ENCODE measurements around the gene PPAT.
A peak's percentile ranks its signal among the peaks of the same experiment; 100 is the strongest.
"Not testable (repeated sequence)": the region's sequence is repeated elsewhere in the genome, so short reads cannot be mapped to it uniquely, and the experiment has no call there.

PPAT gene

DNA sequence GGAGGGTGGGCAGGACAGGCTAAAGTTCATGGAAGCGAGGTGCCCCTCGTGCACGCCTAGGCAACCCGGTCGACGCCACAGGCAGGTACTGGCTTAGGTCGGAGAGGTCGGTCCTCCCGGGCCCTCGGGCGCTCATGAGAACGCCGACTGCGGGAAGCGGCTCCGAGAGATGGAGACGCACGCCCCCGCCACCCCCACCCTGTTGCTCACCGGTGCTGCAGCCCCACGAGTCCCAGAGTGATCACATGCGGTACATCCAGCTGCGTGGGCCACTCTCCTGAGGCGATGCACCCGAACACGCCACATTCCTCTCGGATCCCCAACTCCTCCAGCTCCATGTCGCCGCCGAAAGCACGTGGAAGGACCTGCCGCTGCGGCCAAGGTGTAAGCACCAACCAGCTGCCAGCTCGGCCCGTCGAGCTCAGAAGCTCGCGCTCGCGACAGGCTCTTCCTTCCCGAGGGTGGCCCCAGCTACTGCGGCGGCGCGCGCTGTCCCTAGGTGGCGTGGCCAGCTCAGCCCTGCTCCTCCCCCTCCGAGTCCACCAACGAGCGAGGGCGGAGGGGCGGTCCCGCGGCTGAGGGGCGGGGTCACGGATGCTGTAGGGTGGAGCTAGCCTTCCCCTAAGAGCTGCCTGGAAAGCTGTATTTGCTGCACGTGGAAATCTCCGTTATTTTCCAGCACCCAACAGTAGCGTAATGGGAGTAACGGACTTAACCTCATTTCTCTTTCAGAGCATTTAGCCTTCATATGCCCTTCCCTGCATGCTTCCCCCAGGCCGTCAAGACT lies at the start of gene PPAT:
Gene PPAT (minus strand): TSS at position 476 of the 787 bp plus-strand sequence. CDS start 138 bp downstream, at position 338.
- peak; percentile 87 for DNase-seq

DNA sequence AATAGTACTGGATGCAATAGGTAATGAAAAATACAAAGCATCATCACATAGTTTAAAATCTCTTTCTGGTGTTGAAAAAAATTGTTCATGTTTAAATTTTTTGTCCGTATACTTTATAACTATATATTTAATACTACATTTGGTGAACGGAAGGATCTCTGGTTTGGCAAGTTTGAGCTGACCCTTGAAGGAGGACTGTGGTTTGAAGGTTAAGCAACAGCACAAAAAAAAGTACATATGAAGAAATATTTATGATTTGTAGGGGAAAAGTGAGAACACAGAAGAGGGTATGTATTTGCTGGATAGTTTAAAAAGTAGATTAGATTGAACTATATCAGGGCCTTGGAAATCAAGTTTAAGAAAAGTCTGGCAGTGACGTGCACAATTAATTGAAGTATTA lies 45.3 kb upstream of the PPAT start:
- DNase-seq: no peak

DNA sequence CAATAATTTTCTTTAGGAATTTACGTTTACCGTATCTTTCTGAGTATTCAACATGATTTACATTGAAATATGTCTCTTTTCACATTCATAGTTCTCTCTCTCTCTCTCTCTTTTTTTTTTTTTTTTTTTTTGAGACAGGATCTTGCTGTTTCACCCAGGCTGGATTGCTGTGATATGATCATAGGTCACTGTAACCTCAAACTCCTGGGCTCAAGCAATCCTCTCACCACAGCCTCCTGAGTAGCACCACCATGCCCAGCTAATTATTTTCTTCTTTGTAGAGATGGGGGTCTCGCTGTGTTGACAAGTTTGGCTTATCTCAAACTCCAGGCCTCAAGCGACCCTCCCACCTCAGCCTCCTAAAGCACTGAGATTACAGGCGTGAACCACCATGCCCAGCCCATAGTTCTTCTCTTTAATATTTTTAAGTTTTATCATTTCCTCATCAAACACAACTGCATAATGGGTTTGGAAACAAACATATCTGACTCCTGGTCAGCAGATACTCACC lies 41.8 kb upstream of the PPAT start:
- DNase-seq: no peak

DNA sequence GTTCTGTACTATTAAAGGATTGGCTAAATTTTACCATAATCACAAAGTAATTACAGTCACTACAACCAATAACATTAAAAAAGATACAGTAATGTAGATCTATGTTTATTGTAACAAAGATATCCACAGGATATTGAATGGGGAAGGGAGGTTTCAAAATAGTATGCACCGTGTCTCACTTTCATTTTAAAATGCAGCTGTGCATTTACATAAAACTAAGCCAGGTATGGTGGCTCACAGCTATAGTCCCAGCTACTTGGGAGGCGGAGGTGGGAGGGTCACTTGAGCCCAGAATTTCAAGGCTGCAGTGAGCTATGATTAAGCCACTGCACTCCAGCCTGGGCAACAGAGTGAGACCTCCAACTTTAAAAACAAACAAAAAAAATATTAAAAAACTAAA lies 40.5 kb upstream of the PPAT start:
- no peak for DNase-seq

DNA sequence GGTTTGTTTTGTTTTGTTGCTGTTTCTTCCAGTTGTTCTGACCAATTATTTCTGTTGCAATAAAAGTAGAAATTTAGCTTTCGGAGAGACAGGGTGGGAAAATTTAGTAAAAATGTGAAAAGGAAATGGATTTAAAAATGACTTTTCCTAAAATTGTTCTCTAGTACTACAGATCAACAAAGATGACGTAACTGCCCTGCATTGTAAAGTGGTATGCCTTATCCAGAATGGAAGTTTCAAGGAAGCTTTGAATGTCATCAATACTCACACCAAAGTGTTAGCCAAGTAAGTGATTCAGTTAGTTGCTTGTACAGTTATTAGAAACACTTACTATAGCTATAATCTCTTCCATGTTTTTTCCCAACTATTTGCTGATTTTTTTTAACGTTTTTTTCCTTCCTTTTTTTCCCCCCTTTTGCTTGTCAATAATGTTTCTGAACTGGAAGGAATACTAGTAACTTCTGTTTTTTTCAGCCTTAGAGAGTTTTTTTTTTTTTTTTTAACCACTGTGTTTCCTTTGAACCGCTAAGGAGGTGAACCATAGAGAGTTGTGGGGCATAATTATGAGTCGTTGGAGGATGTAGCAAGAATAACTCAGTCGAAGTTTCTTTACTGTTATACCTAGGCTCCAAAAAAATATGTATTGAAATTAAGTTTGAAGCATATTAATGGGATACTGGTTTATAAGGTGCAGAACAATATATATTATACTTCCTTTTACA lies 34.2 kb upstream of the PPAT start:
- no peak for DNase-seq

DNA sequence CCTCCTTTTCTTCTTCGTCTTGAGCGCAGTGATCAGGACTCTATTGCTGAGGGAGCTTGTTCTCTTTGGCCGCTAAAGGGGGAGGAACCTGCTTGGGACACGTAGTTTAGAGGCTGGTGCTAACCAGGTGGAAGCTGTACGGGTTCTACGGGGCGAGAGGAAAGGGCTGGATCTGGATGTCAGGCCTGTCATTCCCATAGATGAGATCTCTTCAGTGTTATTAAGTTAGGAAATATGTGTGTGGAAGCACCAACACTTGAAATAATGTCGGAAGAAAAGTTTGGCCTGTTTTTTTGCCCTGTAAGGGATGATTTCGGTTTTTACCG lies 32.6 kb upstream of the PPAT start:
- DNase-seq: no peak

DNA sequence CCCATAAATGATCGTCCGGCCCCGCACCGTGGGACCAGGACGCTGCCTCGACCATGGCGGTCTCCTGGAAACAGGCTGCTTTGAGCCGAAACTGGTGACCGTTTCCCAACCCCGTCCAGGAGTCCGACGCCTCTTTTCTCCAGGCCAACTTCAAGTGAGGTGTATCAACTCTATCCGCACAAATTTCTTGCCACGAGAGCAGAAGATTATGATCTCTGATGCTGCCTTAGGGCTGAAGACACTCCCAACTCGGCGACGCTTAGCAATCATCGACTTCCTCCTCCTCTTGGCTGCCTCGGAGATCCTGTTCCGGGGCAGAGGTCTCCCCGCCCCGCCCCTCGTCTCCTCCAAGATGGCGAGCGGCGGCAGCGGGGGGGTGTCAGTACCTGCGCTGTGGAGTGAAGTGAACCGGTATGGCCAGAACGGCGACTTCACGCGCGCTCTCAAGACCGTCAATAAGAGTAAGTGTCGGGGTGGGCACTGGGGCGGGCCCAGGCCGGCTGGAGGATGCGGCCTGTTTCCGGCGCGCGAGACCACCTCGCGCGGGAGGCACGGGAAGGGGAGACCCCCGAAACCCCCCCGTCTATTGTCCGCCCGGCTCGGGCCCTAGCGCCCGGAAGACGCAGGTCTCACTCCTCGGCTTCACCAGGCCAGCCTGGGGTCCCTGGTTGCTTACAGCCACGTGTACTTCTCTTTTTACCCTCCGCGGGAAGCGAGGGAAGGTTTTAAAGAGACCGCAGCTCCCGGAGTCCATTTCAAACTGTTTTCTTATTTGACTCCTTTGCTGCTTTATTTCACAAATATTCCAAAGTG lies 32.1 kb upstream of the PPAT start, which contains the start of gene SRP72:
Gene SRP72 (plus strand): TSS at position 334 of the 813 bp plus-strand sequence. CDS start 19 bp downstream, at position 353.
- DNase-seq: peak; percentile 70

DNA sequence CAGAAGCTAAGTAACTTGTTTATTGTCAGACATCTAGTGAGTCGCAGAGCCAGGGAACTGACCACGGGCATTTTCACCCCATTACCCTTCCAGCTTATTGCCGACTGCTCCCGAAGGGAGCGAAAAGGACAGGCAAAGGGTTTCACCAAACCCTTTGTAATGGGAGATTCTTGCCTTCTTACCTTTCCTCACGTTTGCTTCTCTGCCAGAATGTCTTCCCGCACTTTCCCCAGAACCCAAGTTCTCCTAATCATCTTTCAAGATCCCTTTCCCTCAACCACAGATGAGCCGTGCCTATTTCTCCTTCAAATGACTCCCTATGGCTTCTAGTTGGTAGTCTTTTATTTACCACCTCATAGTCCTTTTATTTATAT lies 31.5 kb upstream of the PPAT start:
- DNase-seq: no peak

DNA sequence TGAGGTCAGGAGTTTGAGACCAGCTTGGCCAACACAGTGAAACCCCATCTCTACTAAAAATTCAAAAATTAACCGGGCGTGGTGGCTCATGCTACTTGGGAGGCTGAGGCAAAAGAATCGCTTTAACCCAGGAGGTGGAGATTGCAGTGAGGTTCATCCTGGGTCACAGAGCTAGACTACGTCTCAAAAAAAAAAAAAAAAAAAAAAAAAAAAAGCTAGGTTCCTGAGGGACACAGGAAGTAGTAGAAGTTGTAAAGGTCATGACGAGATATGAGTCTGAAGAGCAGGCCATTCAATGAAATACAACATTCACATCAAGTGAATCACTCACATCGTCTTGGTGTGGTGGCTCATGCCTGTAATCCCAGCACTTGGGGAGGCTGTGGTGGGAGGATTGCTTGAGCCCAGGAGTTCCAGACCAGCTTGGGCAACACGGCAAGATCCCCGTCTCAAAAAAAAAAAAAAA lies 30.9 kb upstream of the PPAT start:
- not testable (repeated sequence) for DNase-seq

DNA sequence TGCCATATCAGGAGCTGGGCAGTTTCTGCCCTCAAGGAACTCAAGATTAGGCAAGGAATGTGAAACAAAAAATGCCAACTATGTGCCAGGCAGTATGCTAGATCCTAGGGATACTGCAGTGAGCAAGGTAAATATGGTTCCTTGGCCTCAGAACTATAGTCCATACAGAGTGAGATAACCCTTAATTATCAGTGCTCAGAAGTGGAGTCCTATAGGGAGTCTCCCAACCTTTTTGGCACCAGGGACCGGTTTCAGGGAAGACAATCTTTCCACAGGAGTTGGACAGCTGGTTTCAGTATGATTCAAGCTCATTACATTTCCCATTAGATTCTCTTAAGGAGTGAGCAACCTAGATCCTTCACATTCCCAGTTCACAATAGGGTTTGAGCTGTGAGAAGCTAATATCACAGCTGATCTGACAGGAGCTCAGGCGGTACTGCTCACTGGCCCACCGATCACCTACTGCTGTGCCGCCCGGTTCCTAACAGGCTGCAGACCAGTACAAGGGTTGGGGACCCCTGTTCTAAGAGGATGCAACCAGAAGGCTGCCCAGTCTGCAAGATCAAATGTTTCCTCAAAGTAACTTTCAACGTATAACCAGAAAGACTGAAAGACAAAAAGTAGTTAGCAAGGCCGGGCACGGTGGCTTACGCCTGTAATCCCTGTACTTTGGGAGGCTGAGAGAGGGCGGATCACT lies 30.3 kb upstream of the PPAT start:
- no peak for DNase-seq

DNA sequence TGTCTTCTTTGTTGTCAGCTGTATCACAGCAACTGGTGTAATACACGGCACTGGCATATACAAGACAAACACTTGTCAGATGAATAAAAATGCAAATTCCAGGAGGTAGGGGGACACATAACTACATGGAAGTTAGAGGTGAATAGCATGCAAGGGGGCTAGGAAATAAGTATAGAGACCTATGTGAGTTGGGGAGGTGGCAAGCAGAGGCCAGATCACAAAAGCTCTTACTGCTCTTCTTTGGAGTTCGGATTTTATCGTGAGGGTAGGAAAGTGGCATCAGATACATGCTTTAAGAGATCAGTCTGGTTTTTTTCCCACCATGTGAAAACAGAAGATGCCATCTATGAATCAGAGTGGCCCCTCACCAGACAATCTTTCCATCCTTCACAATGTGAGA lies 29.2 kb upstream of the PPAT start:
- DNase-seq: no peak

DNA sequence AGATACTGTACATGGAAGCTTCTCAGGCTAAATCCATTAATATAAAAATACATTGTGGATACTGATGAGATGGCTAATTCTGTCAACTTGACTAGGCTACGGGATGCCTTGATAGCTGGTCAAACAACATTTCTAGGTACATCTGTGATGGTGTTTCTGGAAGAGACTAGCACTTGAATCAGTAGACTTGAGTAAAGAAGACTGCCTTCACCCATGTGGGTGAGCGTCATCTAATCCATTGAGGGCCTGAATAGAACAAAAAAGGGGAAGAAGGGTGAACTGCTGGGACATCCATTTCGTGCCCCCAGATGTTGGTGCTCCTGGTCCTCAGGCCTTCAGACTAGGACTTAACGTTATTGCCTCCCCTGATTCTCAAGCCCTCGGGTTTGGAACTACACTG lies 28.3 kb upstream of the PPAT start:
- no peak for DNase-seq

DNA sequence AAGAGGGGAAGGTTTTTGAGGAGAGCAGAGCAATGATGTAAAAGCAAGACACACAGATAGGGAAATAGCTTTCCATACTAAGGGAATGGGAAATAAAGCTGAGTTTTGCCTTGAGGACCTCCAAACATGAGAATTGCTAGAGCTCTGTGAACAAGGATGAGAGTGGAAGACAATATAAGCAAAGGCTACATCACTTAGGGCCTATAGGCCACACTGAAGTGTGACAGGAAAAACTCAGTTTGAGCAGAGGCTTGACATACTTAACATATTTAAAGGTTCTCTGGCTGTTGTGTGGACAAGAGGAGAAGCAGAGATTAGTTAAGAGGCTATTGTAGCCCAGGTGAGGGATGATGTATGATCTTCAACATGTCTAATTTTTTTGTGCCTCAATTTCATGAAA lies 26.7 kb upstream of the PPAT start:
- no peak for DNase-seq

DNA sequence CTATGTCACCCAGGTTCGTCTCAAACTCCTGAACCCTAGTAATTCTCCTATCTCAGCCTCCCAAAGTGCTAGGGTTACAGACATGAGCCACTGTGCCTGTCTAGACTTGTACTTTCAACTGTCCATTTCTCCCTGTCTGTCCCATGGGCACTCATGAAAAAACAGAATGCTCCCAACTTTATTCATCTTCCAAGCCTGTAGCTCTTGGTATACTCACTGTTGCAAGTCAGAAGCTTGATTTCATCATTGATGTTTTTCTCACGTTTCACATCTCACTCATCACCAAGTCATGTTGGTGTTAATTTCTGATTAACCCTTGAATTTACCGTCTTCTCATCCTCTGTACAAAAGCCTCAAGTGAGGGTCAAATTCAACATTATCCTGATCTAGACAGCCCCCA lies 24.7 kb upstream of the PPAT start:
- no peak for DNase-seq

DNA sequence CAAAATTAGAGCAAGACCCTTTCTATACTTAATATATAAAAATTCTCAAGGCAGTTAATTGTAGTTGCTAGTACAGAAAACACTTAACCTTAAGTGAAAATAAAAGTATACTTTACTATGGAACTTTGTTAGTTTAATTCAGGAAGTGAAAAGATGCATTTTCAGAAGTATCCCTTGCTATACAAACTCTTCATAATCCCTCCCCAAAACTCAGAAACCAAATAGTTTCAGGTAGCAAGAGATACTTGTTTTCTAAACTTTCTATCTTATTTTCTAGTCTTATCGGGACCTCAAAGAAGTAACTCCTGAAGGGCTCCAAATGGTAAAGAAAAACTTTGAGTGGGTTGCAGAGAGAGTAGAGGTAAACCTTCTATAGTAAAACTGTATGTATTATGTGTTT lies 14.9 kb upstream of the PPAT start:
- DNase-seq: no peak

DNA sequence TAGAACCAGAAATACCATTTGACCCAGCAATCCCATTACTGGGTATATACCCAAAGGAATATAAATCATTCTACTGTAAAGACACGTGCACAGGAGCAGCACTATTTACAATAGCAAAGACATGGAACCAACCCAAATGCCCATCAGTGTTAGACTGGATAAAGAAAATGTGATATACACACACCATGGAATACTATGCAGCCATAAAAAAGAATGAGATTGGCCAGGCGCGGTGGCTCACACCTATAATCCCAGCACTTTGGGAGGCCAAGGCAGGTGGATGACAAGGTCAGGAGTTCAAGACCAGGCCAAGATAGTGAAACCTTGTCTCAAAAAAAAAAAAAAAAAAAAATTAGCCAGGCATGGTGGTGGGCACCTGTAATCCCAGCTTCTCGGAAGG lies 14.1 kb upstream of the PPAT start:
- DNase-seq: not testable (repeated sequence)

DNA sequence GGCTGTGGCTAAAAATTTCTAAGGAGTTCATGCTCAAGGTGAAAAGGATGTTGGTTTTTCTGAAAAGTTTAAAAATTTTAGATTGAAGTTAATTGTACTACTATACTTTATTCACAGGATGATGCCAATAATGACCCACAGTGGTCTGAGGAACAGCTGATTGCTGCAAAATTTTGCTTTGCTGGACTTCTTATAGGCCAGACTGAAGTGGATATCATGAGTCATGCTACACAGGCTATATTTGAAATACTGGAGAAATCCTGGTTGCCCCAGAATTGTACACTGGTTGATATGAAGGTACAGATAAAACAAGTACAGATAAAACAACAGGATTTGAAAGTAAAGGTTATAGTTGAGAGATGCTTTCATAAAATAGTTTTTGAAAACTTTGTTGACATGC lies 12.9 kb upstream of the PPAT start:
- DNase-seq: no peak

DNA sequence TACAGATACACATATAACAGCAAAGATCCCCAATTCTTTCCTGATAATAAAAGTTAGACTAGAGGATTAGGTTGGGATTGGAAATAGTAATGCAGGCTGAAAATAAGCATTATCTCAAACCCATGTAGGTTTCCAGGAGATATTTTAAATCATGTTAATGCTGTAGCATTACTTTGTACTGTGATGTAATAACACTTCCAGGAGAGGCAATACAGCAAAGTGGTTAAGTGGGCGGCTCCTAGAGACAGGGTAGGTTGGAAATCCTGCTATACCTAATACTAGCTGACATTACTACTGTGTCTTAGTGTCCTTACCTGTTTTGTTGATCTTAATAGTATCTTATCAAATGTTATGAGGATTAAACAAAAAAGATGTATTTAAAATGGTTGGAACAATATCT lies 10.3 kb upstream of the PPAT start:
- no peak for DNase-seq

DNA sequence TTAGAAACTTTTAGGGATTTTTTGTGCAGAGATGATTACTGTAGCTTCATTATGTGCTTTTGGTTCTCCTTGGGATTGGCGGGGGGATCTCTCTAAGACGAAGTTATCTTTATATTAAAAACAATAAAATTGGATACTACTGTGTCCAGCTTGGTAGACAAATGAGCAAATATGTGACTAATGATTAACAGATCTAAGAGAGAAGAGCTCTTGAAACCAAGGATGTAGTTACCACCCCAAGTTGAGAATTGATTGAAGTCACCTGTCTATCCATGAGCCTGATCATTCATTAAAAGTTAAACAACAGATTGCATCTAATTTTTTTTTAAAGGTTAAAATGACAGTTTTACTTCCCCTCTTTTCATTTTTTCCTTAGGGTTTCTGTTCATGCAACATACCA lies 9.3 kb upstream of the PPAT start:
- DNase-seq: no peak

DNA sequence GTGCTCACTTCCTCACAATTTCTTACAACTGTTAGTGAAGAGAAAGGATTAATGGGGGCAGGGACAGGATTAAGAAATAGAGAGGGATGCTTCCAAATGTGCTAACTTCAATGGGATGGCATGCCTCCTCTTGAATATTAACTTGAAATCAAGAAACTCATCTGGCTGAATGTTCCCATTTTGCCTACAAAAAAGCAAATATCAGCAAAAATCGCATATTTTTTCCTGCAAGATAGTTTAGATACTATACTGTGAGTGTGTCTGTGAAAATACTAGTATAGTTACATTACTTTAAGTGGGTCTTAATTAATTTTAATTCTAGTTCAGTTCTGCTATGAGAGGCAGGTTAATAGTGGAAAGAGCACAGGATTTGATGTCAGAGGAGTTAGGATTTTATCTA lies 5.6 kb upstream of the PPAT start:
- DNase-seq: no peak

DNA sequence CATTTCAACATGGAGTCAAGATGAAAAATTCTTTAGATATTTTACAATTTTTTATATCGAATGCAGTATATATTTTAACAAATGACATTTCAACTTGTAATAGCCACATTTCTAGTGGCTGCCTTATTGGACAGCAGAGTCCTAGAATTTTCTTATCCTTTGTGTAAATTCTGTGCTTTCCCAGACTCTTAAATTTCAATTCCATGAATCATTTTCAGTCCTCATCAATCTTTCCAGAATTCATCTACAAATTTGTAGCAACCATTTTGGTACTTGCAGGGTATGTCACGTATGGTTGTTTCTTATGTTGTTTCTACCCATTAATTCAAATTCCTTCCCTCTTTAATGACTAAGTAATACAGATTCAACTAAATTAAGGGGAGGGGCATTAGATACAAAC lies 3.4 kb upstream of the PPAT start:
- no peak for DNase-seq

DNA sequence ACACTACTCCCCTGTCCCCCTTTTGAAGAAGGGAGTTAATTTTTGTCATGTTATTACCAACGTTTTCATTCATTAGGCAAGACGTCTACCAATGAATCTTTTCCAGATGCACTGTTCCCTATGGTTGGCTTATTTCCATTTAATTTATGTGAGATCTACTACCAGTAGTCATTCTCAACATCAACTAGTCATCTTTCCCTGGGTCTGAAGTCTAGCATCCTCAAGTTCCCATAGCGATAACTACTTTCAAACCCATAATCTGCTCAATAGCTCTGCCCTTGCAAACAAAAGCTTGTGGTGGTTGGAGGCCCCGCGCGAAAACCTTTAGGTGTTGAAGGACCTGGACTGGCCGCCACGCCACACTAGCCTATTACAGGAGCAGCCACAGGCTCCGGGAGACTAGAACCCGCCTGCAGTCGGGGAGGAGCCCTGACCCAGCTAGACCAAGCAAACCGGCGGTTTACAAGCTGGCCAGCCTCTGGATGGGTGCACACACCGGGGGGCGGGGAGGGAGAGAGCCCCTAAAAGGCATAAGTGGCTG lies 746 bp downstream of the PPAT start:
- peak; percentile 26 for DNase-seq

DNA sequence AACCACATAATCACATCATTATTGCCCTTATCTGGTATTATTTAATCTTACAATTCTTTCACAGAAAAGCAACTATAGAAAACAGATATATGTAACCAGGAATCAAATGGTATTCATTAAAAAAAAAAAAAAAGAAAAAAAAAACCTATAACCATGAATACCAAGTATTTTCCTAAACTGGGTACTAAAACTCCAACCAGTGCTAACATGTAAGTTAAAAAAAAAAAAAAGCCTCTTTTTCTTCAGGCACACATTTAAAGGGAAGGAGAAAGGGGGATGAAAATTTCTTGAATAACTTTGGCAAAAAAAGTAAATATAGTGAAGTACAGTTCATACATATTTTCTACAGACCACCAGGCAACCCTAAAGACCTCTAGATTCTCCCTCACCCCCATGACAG lies 2.1 kb downstream of the PPAT start:
- DNase-seq: no peak

Data from 8988T (cell line).